ENCODE measurements around the gene CYP3A4. TPM values are rescaled to one million over a fixed set of nuclear protein-coding genes. Genes with fewer than 3 reads are reported as not detected.

Gene CYP3A4
- total RNA-seq, 1 donor from 2014 or later: not detected

DNA sequence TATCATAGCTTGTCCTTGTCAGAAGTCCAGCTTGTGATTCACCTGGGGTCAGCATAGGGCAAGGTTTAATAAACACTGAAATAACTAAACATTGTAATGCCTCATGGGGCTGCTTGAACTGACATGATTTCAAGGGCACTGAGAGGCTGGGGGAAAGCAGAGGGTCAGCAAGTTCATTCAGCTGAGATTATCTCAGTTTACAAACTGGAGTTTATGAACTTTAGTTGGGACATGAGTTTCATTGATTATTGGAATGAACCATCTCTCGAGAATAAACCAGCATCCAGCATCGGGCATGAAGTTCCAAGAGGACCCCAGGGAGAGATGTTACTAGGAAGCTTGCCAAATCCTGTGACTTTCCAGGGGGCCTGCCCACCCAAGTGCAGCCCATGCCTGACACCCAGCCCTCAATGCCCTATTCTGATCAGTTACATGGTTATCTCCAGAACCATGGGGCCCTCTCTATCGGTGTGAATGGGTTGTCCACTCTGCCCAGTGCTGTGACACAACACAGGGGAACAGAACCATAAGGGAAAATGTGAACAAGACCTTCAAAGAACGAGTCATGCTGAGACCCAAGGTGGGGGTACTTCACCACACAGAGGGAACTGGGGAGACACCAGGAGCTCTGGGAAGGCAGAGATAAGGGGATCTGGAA, 41.1 kb downstream of the CYP3A4 start:
- H3K9me3 Mint-ChIP-seq (ENCODE audit: unreplicated experiment): peaks cover 1% of the 10 kb centered on the region
- no peak for DNase-seq
- peaks cover 2% of the 10 kb centered on the region for H3K27me3 Mint-ChIP-seq (ENCODE audit: unreplicated experiment)
- H3K4me1 Mint-ChIP-seq (ENCODE audit: low read depth, unreplicated experiment): no peaks in the 10 kb centered on the region
- no peak overlapping the region for H3K4me3 Mint-ChIP-seq (ENCODE audit: unreplicated experiment)
- peaks cover 7% of the 10 kb centered on the region for H3K36me3 Mint-ChIP-seq (ENCODE audit: unreplicated experiment)
- H3K27ac Mint-ChIP-seq (ENCODE audit: unreplicated experiment): no peak overlapping the region
- TF ChIP-seq, protein P1, sequence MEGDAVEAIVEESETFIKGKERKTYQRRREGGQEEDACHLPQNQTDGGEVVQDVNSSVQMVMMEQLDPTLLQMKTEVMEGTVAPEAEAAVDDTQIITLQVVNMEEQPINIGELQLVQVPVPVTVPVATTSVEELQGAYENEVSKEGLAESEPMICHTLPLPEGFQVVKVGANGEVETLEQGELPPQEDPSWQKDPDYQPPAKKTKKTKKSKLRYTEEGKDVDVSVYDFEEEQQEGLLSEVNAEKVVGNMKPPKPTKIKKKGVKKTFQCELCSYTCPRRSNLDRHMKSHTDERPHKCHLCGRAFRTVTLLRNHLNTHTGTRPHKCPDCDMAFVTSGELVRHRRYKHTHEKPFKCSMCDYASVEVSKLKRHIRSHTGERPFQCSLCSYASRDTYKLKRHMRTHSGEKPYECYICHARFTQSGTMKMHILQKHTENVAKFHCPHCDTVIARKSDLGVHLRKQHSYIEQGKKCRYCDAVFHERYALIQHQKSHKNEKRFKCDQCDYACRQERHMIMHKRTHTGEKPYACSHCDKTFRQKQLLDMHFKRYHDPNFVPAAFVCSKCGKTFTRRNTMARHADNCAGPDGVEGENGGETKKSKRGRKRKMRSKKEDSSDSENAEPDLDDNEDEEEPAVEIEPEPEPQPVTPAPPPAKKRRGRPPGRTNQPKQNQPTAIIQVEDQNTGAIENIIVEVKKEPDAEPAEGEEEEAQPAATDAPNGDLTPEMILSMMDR (IDR thresholded peaks at IDR 0.05; ENCODE audit: partially characterized antibody, unreplicated experiment): no peak

DNA sequence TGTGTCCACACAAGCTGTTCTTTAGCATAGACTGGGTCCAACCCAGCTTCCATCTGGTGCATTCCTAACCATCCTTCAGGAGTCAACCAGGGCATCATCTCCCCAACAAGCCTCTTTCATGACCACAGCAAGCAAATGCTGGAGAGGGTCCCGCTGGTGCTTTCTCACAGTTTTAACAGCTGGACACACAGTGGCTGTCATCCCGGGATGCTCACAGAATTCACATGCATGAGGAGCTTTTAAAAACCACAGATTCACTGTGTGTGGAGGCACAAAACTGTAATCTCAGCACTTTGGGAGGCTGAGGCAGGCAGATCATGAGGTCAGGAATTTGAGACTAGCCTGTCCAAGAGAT, 42.6 kb downstream of the CYP3A4 start:
- peaks cover 7% of the 10 kb centered on the region for H3K36me3 Mint-ChIP-seq (ENCODE audit: unreplicated experiment)
- TF ChIP-seq, protein P1 (IDR thresholded peaks at IDR 0.05; ENCODE audit: partially characterized antibody, unreplicated experiment): no peak
- H3K27ac Mint-ChIP-seq (ENCODE audit: unreplicated experiment): no peak overlapping the region
- no peak overlapping the region for H3K4me3 Mint-ChIP-seq (ENCODE audit: unreplicated experiment)
- H3K9me3 Mint-ChIP-seq (ENCODE audit: unreplicated experiment): peaks cover 1% of the 10 kb centered on the region
- no peak for DNase-seq
- peaks cover 2% of the 10 kb centered on the region for H3K27me3 Mint-ChIP-seq (ENCODE audit: unreplicated experiment)
- H3K4me1 Mint-ChIP-seq (ENCODE audit: low read depth, unreplicated experiment): no peaks in the 10 kb centered on the region

DNA sequence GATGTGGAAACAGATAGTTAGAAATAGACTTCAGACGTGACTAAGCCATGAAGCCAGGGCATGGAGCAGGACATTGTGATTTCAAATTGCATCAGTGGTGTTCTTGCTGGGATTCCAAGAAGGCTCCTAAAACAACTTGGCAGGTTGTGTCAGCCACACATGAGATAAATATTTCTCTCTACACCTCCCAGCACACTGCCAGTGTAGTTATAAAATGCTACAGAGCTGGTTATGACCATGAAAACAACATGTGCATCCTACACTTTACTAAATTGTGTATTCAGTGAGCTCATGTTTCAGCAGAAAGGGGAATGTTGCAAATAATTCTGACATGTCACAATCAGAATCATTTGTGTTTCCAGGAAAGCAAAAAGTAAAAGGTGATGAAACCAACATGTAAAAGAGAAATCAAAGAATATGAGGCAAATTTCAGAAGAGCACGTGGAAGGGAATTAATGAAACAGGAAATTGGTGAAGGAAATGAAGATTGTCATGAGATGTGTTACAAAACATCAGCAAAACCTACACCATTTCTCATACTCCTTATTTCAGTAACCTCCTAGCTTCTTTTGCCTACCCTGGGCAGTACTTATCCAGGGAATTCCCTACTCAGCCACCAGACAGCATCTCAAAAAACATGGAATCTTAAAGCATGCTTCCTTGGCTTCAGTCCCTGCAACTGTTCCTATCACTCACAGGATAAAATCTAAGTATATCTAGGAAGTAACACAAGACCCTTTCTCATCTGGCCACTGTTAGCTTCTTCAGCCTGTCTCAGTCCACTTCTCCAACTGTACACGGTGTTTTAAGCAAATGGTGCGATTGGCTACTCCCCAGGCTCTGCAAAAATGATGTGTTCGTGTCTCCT, 43.2 kb downstream of the CYP3A4 start:
- Mint-ChIP-seq H3K9me3 (ENCODE audit: unreplicated experiment) (no peaks in the 10 kb centered on the region), H3K4me3 (ENCODE audit: unreplicated experiment) (no peak overlapping the region), H3K4me1 (ENCODE audit: low read depth, unreplicated experiment) (no peaks in the 10 kb centered on the region), H3K36me3 (ENCODE audit: unreplicated experiment) (peaks cover 5% of the 10 kb centered on the region), H3K27ac (ENCODE audit: unreplicated experiment) (no peak overlapping the region), H3K27me3 (ENCODE audit: unreplicated experiment) (peaks cover under 1% of the 10 kb centered on the region)
- TF ChIP-seq, protein P1 (IDR thresholded peaks at IDR 0.05; ENCODE audit: partially characterized antibody, unreplicated experiment): no peak
- no peak for DNase-seq

DNA sequence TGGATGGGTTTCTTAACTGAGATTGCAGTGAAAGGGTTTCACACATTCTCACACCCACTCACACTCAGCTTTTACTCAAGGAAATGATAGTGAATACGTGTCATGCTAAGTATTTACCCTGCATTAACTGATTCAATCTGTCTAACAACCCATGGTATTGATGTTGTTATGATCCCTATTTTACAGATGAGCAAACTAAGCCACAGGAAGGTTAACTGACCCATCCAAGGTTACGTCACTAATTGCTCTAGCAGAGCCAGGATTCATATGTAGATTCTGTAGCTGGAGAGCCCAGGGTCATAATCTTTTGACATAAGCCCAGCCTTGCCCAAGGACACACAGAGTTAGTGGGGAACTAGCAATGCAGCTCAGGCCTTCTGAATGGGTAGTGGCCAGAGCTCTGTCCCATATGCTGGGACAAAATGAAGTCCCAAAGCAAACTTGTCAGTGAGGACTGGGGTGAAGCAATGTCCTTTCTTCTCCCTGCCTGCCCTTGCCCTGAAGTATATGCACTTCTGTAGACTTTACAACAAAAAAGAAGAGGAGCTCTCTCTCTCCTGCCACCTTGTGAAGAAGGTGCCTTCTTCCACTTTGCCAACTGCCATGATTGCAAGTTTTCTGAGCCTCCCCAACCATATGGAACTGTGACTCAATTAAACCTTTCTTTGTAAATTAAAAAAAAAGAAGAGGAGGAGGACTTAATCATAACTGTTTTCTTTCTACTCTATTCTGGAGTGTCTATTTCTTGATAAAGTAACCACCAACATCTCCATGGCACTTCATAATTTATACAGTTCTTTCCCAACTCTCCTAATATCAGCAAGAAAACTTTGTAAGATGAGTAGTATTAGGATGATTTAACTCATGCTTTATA, 44.0 kb downstream of the CYP3A4 start:
- no peaks in the 10 kb centered on the region for H3K9me3 Mint-ChIP-seq (ENCODE audit: unreplicated experiment)
- H3K4me1 Mint-ChIP-seq (ENCODE audit: low read depth, unreplicated experiment): no peaks in the 10 kb centered on the region
- H3K27me3 Mint-ChIP-seq (ENCODE audit: unreplicated experiment): no peaks in the 10 kb centered on the region
- H3K4me3 Mint-ChIP-seq (ENCODE audit: unreplicated experiment): no peak overlapping the region
- TF ChIP-seq, protein P1 (IDR thresholded peaks at IDR 0.05; ENCODE audit: partially characterized antibody, unreplicated experiment): no peak
- H3K27ac Mint-ChIP-seq (ENCODE audit: unreplicated experiment): no peak overlapping the region
- H3K36me3 Mint-ChIP-seq (ENCODE audit: unreplicated experiment): no peaks in the 10 kb centered on the region
- no peak for DNase-seq
